Gastroesophageal sphincter (tissue), 3 donors: ENCODE results near the gene TIAM2.

Experiments used
- EP300 ChIP-seq: sonication (generic); formaldehyde crosslinking; IDR thresholded peaks from one replicate; pipeline ENCODE4 v1.6.1; 2017; ENCODE audit warnings: antibody characterized with exemption, mild to moderate bottlenecking
- POLR2A ChIP-seq, 2 donors: fragments of 450-650 bp; IDR thresholded peaks; one replicate each; pipeline ENCODE4 v1.6.1; 2017; ENCODE audit warnings: antibody characterized with exemption in 2 of 2, mild to moderate bottlenecking in 2 of 2, moderate library complexity in 1 of 2
- TF ChIP-seq, protein P1 (sequence below), 4 experiments: fragments of 200-600 bp in 2 of 4; fragments of 450-650 bp in 2 of 4; sonication (generic) in 1 of 4; IDR thresholded peaks; one replicate each; pipeline ENCODE4 v1.5.1; 2017 to 2019; ENCODE audit warnings: antibody characterized with exemption in 4 of 4, mild to moderate bottlenecking in 2 of 4, moderate library complexity in 2 of 4

DNA sequence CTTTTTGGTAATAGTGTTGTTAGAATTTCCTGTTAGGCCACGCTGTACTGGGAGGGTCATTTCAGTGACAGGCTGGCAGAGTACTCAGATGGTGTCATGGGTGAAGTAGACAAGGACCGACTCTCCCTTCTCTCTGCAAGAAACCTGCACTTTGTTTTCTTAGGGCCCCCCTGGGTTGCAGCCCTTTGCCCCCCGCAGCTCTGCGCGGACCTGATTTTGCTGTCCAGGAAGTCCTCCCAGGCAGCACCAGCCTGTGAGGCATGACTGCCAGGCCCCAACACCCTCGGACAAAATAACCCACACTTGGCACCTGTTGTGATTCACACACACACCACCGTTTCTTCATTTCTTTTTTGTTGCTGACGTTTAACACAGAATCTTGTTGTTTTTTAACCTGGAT is 246.9 kb downstream of the TIAM2 start:
- TF ChIP-seq, protein P1, sequence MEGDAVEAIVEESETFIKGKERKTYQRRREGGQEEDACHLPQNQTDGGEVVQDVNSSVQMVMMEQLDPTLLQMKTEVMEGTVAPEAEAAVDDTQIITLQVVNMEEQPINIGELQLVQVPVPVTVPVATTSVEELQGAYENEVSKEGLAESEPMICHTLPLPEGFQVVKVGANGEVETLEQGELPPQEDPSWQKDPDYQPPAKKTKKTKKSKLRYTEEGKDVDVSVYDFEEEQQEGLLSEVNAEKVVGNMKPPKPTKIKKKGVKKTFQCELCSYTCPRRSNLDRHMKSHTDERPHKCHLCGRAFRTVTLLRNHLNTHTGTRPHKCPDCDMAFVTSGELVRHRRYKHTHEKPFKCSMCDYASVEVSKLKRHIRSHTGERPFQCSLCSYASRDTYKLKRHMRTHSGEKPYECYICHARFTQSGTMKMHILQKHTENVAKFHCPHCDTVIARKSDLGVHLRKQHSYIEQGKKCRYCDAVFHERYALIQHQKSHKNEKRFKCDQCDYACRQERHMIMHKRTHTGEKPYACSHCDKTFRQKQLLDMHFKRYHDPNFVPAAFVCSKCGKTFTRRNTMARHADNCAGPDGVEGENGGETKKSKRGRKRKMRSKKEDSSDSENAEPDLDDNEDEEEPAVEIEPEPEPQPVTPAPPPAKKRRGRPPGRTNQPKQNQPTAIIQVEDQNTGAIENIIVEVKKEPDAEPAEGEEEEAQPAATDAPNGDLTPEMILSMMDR (IDR thresholded peaks at IDR 0.05), result no peak
- TF ChIP-seq EP300, result no peak
- no peak for TF ChIP-seq POLR2A (IDR thresholded peaks at IDR 0.05)
